ENCODE measurements around the gene CCDC124.

CCDC124 gene

DNA sequence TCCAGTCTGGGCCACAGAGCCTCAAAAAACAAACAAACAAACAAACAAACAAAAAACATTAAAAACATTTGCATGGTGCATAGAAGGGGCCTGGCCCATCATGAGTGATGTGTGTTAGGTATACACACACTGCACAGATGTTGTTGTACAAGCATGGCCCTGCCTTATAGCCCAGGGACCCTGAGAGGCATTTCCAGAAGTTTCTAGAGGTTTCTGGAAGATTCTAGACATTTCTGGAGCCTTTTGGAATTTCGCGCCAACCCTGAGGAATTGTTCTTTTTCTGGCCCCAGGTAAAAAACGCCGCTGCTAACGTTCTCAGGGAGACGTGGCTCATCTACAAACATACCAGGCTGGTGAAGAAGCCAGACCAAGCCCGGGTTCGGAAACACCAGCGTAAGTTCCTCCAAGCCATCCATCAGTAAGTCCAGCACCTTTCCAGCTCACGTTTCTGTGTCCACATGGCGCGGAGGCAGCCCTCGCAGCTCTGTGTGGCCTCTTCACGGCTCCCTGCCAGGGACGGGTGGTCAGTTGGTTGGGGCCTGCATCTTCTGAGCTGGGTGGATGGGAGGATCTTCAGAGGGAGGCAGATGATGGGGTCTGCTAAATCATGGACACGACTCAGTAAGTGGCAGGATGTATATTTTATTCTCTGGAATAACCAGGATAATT, 56.7 kb downstream of the CCDC124 start:
- DNase-seq, result no peak

DNA sequence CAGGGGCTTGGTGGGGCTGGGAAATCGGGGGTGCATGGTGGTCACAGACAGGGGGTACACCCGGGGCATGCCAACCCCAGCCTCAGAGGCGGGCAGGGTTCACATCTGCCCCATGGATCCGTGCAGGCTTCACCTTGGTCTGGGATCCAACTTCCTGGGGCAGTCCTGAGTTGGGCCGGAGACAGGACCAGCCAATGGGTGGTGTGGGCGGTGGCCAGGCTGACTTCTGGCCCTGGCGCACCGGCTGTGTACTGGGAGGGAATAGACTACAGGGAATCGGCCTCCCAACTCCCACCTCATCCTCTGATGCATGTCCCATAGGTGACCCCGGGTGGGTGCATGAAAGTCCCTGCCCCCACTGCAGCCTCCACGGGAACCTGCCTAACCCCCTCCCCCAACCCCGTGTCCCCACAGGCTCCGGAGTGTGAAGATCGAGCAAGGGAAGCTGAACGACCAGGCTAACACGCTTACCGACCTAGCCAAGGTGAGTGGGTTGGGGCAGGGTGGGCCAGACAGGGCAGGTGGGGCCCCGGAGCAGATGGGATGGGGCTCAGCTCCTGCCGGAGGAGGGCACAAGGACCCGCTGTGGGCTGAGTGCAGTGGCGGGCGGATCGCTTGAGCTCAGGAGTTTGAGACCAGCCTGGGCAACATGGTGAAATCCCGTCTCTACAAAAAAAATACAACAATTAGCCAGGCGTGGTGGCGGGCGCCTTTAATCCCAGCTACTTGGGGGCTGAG, 60.4 kb downstream of the CCDC124 start:
- DNase-seq, result no peak
